H1 (cell line): Measurements from ENCODE around the gene LIPI. TPM values are rescaled to one million over a fixed set of nuclear protein-coding genes. Genes with fewer than 3 reads are reported as not detected.

Experiments
- polyA plus RNA-seq, 7 experiments: library from polyadenylated mRNA; depleted of rRNA in 3 of 7; stranded (reverse) in 5 of 7; unstranded in 2 of 7; fragments of >200 nt in 5 of 7; fragments of 200-250 nt in 2 of 7; gene quantifications; 1 replicate in 5 of 7; 2 replicates in 1 of 7; 4 replicates in 1 of 7; pipeline versions ENCODE4 v1.2.1 to v1.2.3, GENCODE V29; 2011 to 2013; ENCODE audit warnings: missing spikeins in 2 of 7, mixed read lengths in 2 of 7
- total RNA-seq: library from RNA; stranded (reverse); fragmentation: NEBNext Ultra II Directional; extraction: Animal tissue kit (Norgen Biotek cat#: 25700); gene quantifications from 2 replicates; pipeline ENCODE4 v1.2.1, GENCODE V29; 2021
- TF ChIP-seq, protein P1 (sequence below), 3 experiments: IDR thresholded peaks; 1 replicate in 2 of 3; 2 replicates in 1 of 3; pipeline versions ENCODE4 v1.5.1 to v1.6.1; 2011; ENCODE audit warnings: low read length in 3 of 3, mild to moderate bottlenecking in 3 of 3, inconsistent platforms in 2 of 3, low read depth in 1 of 3, moderate library complexity in 1 of 3; ENCODE audit not compliant: insufficient read depth in 1 of 3; ENCODE audit errors: control extremely low read depth in 1 of 3

LIPI gene
- total and polyA plus RNA-seq, 2 of the 8 experiments (the other 6 are each of a cell fraction or from before 2014, with no cell fraction given): not detected

DNA sequence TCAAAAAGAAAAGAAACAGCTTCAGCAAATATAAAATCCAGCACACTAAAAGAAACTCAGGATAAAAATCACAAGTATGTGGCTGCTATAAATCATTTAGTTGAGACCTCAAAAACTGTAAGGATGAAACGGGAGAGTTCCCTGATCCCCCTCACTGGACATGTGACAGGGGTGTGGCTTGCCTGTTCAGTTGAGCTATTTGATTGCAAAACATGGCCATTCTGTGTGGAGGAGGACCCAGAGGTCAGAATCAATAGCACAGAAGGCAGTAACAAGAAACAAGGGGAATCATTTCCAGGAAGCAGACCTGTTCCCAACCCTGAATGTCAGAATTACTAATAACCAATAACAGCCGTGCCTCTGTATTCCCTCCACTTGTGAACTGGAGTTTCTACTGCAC lies 33.1 kb upstream of the LIPI start (continued):
- TF ChIP-seq, protein P1, sequence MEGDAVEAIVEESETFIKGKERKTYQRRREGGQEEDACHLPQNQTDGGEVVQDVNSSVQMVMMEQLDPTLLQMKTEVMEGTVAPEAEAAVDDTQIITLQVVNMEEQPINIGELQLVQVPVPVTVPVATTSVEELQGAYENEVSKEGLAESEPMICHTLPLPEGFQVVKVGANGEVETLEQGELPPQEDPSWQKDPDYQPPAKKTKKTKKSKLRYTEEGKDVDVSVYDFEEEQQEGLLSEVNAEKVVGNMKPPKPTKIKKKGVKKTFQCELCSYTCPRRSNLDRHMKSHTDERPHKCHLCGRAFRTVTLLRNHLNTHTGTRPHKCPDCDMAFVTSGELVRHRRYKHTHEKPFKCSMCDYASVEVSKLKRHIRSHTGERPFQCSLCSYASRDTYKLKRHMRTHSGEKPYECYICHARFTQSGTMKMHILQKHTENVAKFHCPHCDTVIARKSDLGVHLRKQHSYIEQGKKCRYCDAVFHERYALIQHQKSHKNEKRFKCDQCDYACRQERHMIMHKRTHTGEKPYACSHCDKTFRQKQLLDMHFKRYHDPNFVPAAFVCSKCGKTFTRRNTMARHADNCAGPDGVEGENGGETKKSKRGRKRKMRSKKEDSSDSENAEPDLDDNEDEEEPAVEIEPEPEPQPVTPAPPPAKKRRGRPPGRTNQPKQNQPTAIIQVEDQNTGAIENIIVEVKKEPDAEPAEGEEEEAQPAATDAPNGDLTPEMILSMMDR (IDR thresholded peaks at IDR 0.05; ENCODE audit: control extremely low read depth in 1 of 3, insufficient read depth in 1 of 3, low read depth in 1 of 3, low read length in 3 of 3): no peak
